HG02571 (cell line): Measurements from ENCODE around the gene INHBC.

Experiments
- ATAC-seq: cut with Tn5 transposase; IDR thresholded peaks from one replicate; pipeline ENCODE4 v1.9.1; 2021; ENCODE audit warnings: mild to moderate bottlenecking, moderate library complexity; ENCODE audit not compliant: unreplicated experiment

INHBC gene

GRCh38 chr12:57452937-57453509 is 18.4 kb downstream of the INHBC start:
- ATAC-seq, result no peak

DNA sequence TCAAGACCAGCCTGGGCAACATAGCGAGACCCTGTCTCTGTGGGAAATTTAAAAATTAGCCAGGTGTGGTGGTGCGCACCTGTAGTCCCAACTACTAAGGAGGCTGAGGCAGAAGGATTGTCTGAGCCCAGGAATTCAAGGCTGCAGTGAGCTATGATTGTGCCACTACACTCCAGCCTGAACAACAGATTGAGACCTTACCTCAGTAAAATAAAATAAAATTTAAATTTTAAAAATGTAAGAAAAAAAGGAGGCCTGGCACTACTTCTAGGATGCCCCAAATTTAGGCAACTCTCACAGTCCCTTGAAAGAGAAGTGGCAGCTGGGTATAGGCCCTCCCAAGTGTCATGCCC is 19.6 kb downstream of the INHBC start:
- ATAC-seq, result no peak

- no peak for ATAC-seq
Observed at GRCh38 chr12:57454566-57455373, 20.2 kb downstream of the INHBC start, which contains the start of gene INHBE. Gene INHBE (plus strand): TSS chr12:57455307. CDS start chr12:57455537, 230 bp downstream.

- no peak for ATAC-seq
Observed at GRCh38 chr12:57455374-57456144, 21.0 kb downstream of the INHBC start.

DNA sequence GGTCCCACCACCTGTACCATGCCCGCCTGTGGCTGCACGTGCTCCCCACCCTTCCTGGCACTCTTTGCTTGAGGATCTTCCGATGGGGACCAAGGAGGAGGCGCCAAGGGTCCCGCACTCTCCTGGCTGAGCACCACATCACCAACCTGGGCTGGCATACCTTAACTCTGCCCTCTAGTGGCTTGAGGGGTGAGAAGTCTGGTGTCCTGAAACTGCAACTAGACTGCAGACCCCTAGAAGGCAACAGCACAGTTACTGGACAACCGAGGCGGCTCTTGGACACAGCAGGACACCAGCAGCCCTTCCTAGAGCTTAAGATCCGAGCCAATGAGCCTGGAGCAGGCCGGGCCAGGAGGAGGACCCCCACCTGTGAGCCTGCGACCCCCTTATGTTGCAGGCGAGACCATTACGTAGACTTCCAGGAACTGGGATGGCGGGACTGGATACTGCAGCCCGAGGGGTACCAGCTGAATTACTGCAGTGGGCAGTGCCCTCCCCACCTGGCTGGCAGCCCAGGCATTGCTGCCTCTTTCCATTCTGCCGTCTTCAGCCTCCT is 21.6 kb downstream of the INHBC start:
- no peak for ATAC-seq

GRCh38 chr12:57456737-57457490 is 22.3 kb downstream of the INHBC start:
- no peak for ATAC-seq

- ATAC-seq, result no peak
Observed at GRCh38 chr12:57458665-57459054, 24.1 kb downstream of the INHBC start.

- ATAC-seq, result peak; percentile 52
Observed at GRCh38 chr12:57459055-57459749, 24.6 kb downstream of the INHBC start.

DNA sequence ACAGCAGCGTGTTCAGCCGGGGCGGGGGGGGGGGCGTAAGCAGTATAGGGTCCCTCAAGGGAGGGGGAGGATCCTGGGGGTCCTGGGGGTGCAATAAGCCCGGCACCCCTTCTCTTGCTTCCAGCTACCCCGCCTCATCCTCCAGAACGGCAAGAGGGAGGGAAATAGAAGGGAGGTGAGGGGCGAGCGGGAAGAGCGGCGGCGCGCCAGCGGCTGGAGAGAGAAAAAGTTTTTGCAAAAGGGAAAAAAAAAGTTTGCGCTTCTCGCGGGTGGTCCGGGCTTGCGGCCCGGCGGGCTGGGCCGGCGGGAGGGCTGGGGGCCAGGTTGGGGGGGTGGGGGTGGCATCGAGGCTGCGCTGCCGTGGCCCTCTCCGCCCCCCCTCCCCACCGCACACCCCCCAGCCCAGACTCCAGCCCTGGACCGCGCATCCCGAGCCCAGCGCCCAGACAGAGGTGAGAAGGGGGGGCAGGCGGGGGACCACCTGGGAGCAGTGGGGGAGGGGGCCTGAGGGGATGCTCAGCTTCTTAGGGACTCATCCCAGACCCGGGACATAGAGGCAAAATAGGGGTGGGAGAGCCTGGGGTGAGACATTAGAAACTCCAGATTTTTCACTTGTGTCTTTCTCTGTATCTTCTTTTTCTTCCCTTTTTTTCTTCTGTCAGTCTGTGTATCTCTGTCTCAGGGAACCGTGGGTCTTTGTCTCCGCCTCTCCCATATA is 25.3 kb downstream of the INHBC start, which contains the start of gene GLI1:
GLI1 (plus strand) TSS at position 36 of the 718 bp plus-strand sequence. CDS start 3,907 bp downstream, outside the sequence.
- ATAC-seq, result no peak

DNA sequence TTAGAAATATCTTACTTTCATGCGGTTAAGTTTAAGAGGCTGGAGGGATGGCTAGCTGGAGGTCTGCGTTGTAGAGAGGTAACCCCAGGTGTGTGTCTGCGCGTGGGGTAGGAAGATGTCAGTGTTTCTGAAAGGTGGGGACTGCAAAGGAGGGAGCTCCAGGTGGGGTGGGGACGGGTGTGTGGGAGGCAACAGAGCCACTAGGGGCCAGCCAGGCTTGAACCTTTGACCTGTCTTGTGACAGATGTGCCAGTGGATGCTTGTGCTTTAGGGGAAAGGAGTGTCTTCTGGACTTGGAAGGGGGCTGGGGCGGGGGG is 25.8 kb downstream of the INHBC start:
- ATAC-seq, result no peak

DNA sequence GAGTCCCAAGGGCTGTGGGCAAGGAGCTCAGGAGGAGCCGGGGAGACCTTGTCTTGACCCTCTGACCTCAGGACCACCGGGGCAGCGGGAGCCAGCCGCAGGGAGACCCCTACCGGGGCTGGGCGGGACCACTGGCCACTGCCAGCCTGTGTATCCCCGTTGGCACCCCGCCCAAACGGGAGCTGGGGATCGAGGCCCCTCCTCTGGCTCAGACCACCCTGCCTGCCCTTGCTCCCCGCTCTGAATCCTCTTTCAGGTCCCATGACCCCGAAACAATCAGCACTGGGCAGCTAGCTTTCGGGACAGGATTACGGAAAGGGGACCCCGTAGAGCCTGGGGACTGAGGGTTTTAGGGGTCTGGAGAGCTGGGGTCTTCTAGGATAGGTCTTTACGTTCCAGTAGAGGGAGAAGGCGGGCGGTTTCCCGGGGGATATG is 26.3 kb downstream of the INHBC start:
- no peak for ATAC-seq

DNA sequence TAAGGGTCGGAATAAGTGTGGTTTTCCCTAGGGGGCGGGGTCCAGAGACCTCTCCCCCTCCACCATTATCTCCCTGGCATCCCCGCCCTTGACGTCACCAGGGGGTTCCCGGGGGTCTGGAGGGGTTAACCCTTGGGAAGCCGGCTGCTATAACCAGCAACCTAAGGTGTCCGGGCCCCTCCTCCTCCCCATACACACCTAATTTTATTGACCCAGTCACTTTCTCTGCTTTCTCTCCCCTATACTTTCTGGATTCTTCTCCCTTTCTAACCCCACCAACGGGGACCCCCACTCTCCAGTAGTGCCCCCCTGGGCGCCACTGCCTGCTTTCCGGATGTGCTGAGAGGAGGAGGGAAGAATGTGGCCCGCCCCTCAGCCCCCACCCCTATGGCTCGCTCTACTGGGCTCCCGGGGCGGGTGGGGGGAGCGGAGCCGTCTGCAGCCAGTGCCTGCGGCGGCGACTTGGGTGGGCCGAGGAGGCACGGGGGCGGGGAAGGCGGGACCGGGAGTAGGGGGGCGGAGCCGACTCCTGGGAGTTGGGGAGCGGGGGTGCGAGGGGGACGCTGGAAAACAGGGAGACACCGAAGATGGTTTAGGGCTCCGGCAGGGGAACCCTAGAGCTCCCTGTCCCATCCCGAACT is 26.8 kb downstream of the INHBC start:
- ATAC-seq, result no peak

GRCh38 chr12:57461917-57462250 is 27.3 kb downstream of the INHBC start:
- no peak for ATAC-seq

DNA sequence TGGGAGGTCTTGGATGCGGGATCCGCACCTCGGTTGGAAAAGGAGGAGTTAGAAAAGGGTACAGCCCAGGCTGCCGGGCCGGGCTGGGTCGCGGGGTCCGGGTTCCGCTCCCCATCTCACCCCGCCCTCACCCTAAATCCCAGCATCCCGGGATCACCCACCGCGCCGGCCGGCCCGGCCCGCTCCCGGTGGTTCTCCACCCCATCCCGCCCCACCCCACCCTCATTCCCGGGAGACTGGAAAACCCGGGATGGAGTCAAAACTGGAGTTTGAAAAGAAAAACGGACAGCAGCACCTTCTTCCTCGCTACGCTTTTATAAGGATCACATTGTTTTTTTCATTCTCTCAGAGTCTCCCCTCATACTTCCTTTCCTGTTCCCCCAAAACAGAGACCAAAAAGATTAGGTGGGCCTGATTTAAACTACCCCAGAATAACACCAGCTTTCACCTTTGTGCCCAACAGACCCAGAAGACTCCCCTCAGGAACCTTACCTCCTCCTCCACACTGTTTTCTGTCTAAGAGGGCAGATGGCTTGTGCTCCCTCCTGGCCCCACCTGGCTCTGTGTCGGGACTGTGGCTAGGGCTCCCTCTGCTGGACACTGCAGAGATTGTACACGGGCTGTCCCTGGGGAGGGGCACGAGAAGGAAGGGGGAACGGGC is 27.8 kb downstream of the INHBC start:
- ATAC-seq, result peak; percentile 64

DNA sequence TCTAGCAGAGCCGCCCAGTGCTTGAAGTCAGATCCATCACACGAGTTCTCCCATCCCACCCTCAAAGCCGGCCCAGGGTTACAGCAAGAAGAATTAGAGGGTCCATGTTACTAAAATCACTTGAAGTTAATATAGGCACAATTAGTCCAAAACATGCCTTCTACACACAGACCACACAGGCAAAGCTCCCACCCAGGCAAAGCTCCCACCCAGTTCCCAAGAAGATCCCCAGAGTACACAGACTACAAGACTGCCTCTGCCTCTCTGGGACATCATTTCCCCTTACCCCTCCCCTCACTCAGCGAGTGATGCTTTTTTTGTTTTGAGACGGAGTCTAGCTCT is 28.3 kb downstream of the INHBC start:
- no peak for ATAC-seq

DNA sequence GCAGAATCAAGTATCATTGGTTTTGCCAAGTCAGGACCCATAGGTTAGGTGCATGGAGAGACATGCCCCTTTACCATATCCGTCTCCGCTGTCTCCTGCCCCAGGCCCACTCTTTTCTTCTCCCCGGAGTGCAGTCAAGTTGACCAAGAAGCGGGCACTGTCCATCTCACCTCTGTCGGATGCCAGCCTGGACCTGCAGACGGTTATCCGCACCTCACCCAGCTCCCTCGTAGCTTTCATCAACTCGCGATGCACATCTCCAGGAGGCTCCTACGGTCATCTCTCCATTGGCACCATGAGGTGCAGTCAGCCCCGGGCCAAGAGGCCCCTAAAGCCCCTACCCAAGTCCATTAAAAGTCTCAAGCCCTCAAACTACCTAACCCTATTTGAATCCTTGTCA is 30.0 kb downstream of the INHBC start:
- no peak for ATAC-seq

GRCh38 chr12:57465030-57465746 is 30.6 kb downstream of the INHBC start:
- no peak for ATAC-seq
